Upper lobe of right lung (tissue), 1 donor: ENCODE results near the gene GLB1L3. TPM values are rescaled to one million over a fixed set of nuclear protein-coding genes. Genes with fewer than 3 reads are reported as not detected.

Experiments
- ATAC-seq: fragments of 200-7000 bp; cut with Tn5 transposase; one replicate; pipeline ENCODE4 v1.9.1; 2020; ENCODE audit warnings: mild to moderate bottlenecking, moderate library complexity
- DNase-seq: peaks from one replicate; pipeline ENCODE4 v3.0.0-alpha.2; 2020
- H3K27ac ChIP-seq: fragments of 200-600 bp; one replicate; pipeline ENCODE4 v1.8.0; 2022
- H3K27me3 ChIP-seq: fragments of 200-600 bp; one replicate; pipeline ENCODE4 v1.8.0; 2022; ENCODE audit warnings: mild to moderate bottlenecking
- H3K36me3 ChIP-seq: fragments of 200-600 bp; one replicate; pipeline ENCODE4 v1.8.0; 2022
- H3K4me1 ChIP-seq: fragments of 200-600 bp; one replicate; pipeline ENCODE4 v1.8.0; 2022
- H3K4me3 ChIP-seq: fragments of 200-600 bp; one replicate; pipeline ENCODE4 v1.8.0; 2022; ENCODE audit warnings: mild to moderate bottlenecking
- H3K9me3 ChIP-seq: fragments of 200-600 bp; one replicate; pipeline ENCODE4 v1.8.0; 2022
- intact Hi-C: fragments of 100-400 bp; cut with DNase I; formaldehyde crosslinking; loops from one replicate; pipeline ENCODE4 v1.11.0; 2022
- total RNA-seq: library from RNA; stranded (reverse); fragmentation: NEBNext Ultra II Directional; extraction: Animal tissue kit (Norgen Biotek cat#: 25700); gene quantifications from one replicate; pipeline ENCODE4 v1.2.1, GENCODE V29; 2021
- TF ChIP-seq, protein P1 (sequence below): fragments of 200-600 bp; IDR thresholded peaks from one replicate; pipeline ENCODE4 v1.8.0; 2022; ENCODE audit warnings: antibody characterized with exemption
- donor health status: DM: no; HTN: yes; CAD: no; lungs with severe emphysema.

The GLB1L3 gene
- total RNA-seq, 1 donor from 2014 or later = 0.43 TPM

DNA sequence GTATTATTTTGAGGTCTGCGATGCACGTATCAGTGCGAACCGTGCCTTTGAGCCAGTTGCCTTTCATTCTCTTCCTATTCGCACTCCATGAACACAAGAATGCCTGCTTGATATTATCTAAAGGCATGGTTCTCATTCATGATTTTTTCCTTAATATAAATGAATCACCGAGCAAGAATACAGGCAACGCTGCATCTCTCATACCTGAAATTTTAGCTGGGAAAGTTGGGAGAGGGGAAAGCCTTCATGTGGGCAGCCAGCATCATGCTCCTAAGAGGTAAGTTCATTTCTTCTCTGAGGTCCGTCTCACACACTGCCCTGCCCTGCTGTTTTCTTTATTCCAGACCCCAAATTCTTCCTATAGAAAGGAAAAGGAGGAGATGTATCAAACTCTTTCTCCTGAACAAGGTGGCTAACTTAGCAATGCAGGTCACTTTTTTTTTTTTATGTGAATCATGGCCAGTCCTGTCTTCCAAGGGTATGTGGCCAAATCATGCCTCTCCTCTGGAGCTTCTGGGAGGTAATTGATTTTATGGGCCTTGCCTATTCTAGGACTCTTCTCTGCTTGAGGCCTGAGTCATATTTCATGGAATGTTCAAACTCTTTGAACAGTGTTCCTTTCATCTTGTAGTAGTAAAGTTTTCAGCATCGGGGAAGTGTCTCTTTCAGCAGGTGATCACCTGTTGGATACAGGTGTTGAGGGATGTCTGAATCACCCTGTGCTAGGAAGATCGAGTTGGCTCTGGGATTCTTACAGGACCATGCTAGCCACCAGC is 58.8 kb downstream of the GLB1L3 start:
- H3K27me3 ChIP-seq = peaks cover 7% of the 10 kb centered on the region
- DNase-seq (no peak), ATAC-seq (no peak)
- no peaks in the 10 kb centered on the region for H3K4me1 ChIP-seq
- TF ChIP-seq, protein P1, sequence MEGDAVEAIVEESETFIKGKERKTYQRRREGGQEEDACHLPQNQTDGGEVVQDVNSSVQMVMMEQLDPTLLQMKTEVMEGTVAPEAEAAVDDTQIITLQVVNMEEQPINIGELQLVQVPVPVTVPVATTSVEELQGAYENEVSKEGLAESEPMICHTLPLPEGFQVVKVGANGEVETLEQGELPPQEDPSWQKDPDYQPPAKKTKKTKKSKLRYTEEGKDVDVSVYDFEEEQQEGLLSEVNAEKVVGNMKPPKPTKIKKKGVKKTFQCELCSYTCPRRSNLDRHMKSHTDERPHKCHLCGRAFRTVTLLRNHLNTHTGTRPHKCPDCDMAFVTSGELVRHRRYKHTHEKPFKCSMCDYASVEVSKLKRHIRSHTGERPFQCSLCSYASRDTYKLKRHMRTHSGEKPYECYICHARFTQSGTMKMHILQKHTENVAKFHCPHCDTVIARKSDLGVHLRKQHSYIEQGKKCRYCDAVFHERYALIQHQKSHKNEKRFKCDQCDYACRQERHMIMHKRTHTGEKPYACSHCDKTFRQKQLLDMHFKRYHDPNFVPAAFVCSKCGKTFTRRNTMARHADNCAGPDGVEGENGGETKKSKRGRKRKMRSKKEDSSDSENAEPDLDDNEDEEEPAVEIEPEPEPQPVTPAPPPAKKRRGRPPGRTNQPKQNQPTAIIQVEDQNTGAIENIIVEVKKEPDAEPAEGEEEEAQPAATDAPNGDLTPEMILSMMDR = no peak
- intact Hi-C loops = no loop called here
- no peaks in the 10 kb centered on the region for H3K36me3 ChIP-seq
- H3K9me3 ChIP-seq = no peaks in the 10 kb centered on the region
- no peak overlapping the region for H3K27ac ChIP-seq
- H3K4me3 ChIP-seq = no peak overlapping the region

DNA sequence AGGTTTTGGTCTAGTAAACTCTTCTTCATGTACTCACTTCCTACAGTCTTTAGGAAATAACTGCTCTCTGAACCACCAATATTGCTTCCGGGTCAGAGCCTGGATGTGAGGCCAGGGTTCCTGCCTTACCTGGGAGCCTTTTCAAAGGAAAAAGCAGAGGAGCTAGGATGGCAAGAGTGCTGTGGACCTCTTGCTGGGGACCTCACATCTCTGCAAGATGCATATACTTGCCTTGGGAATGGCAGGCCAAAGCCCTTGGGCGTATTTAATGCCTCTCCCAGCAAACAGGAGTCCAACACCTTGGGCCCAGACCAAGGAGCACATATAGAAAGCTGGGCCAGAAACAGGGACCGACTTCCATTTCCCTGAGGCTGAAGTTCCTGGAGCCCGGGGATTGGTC is 60.9 kb downstream of the GLB1L3 start:
- intact Hi-C loops = no loop called here
- peaks cover 5% of the 10 kb centered on the region for H3K27me3 ChIP-seq
- H3K4me1 ChIP-seq = no peaks in the 10 kb centered on the region
- DNase-seq (no peak), ATAC-seq (no peak)
- H3K9me3 ChIP-seq = no peaks in the 10 kb centered on the region
- H3K4me3 ChIP-seq = no peak overlapping the region
- TF ChIP-seq, protein P1 = no peak
- no peak overlapping the region for H3K27ac ChIP-seq
- H3K36me3 ChIP-seq = no peaks in the 10 kb centered on the region

DNA sequence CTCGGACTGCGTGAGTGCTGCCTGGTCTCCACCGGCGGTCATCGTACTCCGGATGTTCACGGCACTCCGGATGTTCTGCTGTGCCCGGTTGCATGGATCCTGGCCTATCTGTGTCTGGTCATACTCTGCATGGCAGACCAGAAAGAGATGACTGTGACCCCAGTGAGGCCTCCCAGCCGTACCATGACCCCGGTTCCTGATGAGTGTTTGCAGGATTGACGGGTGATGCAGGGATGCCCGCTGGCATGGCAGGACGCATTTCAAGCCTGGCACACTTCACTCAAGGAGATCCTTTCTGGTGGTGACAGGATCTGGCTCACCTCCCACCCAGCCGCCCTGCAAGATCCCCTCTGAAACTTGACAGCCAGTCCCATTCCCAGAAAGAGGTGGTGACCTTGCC is 61.9 kb downstream of the GLB1L3 start:
- Histone ChIP-seq H3K4me1 (no peaks in the 10 kb centered on the region), H3K4me3 (no peak overlapping the region), H3K36me3 (no peaks in the 10 kb centered on the region), H3K27me3 (no peaks in the 10 kb centered on the region), H3K9me3 (no peaks in the 10 kb centered on the region), H3K27ac (no peak overlapping the region)
- no peak for DNase-seq
- ATAC-seq = no peak
- TF ChIP-seq, protein P1 = no peak
- intact Hi-C loops = no loop called here

DNA sequence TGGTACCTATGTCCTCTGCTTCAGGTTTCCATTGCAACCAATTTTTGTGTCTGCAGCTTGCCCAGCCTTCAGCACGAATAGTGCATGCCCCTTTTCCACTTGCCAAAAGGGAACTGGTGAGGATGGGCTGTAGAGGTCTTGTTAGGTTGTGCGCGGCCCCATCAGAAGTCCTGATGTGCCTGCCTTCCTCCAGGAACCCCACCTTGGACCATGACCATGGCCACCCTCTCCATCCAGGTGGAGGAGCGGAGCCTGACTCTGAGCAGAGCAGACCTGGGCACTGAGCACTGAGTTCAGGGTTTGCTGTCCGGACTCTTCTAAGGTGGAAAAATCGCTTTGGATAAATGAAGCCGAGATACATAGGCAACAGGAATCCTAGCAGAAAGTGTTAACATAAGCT is 62.5 kb downstream of the GLB1L3 start:
- Histone ChIP-seq H3K4me3 (no peak overlapping the region), H3K27me3 (no peaks in the 10 kb centered on the region), H3K27ac (no peak overlapping the region), H3K4me1 (no peaks in the 10 kb centered on the region), H3K9me3 (no peaks in the 10 kb centered on the region), H3K36me3 (no peaks in the 10 kb centered on the region)
- TF ChIP-seq, protein P1 = no peak
- ATAC-seq (no peak), DNase-seq (no peak)
- intact Hi-C loops = no loop called here

DNA sequence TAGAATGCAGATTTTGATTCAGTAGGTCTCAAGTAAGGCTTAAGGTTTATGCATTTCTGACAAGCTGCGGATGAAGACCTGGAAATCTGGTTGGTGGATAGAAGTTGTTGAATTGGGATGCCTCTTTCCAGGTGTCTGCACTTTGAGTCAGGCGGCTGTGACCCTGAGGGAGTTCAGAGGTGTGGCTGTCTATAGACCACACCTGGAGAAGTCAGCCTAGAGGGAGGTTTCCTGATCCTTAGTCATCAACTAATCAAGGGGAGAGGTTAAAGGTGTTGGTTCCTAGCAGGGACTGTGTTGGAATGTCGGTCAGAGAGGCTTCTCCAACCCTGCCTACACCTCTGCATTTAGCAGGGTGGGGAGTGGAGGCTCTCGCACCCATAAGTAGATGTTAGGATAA is 63.6 kb downstream of the GLB1L3 start:
- Histone ChIP-seq H3K9me3 (no peaks in the 10 kb centered on the region), H3K4me3 (no peak overlapping the region), H3K27me3 (no peaks in the 10 kb centered on the region), H3K4me1 (no peaks in the 10 kb centered on the region), H3K36me3 (no peaks in the 10 kb centered on the region), H3K27ac (no peak overlapping the region)
- ATAC-seq (no peak), DNase-seq (no peak)
- TF ChIP-seq, protein P1 = no peak
- intact Hi-C loops = no loop called here
